Fibroblast of skin of scalp (primary cell): ENCODE results near the gene NUCKS1.

Source experiments
- DNase-seq: peaks from one replicate; pipeline ENCODE4 v3.0.0-alpha.2; 2013

The NUCKS1 gene

DNA sequence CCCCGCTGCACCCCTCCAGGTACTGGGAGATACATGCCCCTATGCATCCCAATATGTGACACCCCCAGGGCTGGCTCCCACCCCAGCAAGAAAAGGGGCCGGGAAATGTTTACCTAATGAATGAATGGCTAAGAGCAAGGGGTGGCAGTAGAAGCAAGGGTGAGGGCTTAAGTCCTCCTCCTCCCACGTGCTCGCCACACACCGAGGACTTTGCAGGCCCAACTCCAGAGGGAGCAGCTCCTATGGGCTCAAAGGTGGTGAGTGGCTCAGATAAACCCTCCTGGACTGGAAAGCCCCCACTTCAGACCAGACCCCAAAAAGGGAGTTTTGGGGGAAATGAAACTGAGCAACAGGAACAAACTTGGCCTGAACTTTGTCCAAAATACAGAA is 81.0 kb downstream of the NUCKS1 start:
- DNase-seq = no peak

DNA sequence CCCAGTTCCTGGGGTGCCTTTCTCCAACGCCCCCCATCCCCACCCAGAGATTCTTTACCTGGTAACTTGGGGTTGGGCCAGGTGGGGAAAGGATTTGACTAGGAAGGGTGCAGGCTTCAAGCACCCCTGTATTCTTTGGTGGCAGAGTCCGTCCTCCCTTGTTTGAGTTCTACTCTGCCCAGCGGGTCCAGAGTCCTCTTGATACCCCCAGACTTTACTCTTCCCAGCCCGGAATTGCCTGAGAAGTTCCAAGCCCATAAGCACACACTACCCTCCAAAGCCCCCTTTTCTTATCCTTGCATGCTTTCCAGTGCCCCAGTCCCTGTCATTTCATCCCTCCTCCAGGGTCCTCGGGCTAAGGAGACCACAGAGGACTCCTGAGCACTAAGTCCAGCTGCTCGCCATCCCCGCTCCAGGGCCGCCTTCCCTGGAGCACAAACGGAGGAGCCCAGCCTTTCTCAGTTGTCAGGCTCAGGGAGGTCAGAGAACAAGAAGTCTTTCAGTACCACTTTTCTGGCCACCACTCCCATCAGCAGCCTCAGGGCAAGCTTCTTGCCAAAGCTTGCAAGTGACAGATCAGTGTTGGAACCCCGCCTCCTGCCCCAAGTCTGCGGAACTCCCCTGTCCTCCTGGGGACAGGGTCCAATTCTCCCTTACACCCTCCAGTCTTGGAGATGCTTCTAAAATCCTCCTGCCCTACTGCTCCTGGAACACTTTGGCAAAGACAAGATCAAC is 81.9 kb downstream of the NUCKS1 start:
- no peak for DNase-seq

DNA sequence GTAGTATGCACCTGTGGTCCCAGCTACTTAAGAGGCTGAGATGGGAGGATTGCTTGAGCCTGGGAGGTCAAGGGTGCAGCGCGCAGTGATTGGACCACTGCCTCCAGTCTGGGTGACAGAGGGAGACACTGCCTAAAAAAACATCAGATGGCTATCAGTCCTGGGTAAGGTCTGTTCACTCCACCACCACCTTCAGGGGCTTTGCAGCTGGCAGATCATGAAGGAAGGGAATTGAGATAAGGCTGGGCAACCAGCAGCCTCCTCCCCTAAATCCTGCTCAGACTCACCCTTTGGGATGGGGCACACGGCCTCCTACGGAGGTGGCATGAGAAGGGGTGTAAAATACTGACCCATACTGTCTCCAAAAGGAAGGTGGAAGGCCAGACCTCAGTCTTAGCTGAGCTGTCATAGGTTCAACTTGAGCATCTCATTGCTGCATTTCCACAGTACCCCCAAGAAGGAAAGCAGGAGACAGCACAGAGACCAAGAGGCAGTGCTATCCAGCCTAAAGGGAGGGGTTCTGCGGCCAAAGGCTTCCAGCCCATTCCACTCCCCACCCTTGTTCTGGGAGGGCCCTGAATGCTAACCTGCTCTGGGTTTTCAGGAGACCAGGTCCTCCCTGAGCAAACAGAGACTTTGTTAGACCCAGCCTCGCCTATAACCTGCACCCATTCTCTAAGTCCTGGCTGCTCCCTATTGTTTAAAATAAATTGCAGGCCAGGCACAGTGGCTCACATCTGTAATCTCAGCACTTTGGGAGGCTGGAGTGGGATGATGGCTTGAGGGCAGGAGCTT is 83.4 kb downstream of the NUCKS1 start:
- no peak for DNase-seq

DNA sequence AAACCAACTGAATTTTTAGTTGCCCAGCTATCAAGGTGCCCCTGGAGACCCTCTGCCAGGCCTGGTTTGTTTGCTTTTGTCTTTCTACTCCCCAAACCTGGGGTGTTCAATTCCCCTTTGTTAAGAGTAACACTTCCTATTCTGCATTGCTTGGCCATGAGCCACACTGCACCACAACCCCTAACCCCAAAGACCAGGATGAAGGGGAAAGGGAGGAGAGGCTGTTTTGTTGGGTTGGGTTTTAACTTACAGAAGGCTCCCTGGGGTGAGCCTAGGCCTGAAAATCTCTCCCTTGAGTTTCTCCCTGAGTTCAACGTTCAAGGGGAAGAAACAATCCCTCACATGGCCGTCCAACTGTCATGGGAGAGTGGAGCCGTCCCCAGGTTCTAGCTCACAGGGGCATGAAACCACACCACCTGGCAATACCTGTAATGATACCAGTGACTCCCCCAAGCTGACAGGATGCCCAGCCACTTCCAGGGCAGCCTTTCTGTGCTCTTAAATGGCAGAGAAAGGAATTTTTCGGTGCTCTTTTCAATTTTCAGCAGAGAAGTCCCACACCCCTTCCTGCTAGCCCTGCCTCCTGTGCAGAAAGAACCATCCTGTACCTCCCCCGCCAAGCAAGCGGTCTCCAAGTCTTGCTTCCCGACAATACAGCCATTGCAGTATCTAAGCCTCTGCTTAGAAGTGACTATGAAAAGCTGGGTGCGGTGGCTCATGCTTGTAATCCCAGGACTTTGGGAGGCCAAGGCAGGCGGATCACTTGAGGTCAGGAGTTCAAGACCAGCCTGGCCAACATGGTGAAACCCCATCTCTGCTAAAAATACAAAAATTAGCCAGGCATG is 84.6 kb downstream of the NUCKS1 start:
- DNase-seq = no peak

DNA sequence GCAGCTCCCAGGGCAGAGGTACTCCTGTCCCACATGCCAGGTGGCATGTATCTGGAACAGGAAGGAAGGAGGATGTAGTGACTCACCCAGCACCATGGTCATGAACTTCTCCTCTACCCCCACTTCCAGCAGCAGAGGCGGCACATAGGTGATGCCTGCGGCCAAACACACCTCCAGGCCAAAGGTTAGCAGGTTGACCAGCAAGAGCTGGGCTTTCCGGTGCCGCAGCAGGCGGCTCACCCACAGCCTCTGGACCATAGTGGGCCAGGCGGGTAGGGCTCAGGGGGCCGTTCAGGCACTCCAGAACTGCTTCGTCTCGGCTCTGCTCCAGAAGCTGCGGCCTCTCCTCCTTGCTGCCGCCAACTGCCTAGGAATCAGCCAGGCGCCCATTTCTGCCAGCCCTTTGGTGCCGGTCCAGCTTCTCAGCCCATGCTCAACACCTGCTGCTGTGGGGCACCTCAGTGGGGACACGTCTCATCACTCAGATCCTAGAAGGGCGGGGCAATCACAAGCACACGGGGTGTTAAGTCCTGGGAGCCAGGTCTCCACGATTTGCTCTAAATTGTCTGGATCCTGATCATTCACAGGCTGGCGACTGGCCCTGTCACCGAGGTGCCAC is 85.5 kb downstream of the NUCKS1 start:
- no peak for DNase-seq

DNA sequence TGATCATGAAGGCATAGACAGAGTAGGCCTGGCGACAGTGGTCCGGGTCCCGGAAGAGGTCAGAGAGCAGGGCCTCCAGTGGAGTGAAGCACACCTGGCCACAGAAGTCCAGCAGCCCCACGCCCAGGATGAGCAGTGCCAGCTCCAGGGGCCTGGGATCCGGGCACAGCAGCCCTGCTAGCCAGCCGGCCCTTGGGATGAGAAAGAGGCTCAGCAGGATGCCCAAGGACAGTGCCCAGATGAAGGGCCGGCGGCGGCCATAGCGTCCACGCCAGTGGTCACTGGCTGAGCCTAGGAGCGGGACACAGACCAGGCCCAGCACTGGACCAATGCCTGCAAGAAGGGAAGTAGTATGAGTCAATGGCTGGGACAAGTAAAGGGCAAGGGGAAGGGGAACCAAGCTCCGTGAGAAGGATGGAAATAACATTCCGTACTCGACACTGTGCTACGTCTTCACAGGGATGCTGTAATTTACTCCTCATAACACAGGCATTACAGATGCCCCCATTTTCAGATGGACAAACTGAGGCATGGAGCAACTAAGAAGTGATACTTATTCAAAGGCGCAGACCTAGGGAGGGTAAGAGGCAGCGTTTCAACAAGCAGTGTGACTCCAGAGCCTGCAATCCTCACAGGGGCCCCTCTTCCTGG is 86.6 kb downstream of the NUCKS1 start:
- no peak for DNase-seq
